Measurements from ENCODE around the gene PERP. TPM values are rescaled to one million over a fixed set of nuclear protein-coding genes. Genes with fewer than 3 reads are reported as not detected.

The PERP gene
- total RNA-seq, 2 donors from 2014 or later = 21.1 to 23.7 TPM

DNA sequence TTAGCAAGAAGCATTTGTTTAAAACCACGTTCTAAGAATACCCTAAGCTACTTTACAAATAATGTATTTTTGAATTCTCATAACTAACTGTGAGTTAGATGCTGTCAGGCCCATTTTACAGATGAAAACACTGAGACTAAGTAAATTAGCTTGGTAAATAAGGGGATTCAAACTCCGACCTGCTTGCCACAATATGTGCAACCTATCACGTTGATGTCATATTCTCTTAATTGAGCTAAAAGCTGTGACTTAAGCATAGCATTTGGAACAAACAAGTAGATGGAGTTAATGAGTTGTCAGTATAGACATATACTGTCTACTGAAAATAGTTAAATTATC, 9.4 kb upstream of the PERP start:
- DNase-seq (ENCODE audit: low spot score) (no peak), ATAC-seq (ENCODE audit: insufficient number of reproducible peaks, low FRiP score, low read depth) (no peak)
- no peak overlapping the region for H3K27ac ChIP-seq
- H3K9me3 ChIP-seq = no peaks in the 10 kb centered on the region
- no peak overlapping the region for H3K4me3 ChIP-seq
- no peaks in the 10 kb centered on the region for H3K27me3 ChIP-seq (replicated peaks; ENCODE audit: insufficient read depth)
- no peaks in the 10 kb centered on the region for H3K4me1 ChIP-seq (ENCODE audit: control insufficient read depth in 1 of 2, low read depth in 2 of 2)
- TF ChIP-seq, protein P1, sequence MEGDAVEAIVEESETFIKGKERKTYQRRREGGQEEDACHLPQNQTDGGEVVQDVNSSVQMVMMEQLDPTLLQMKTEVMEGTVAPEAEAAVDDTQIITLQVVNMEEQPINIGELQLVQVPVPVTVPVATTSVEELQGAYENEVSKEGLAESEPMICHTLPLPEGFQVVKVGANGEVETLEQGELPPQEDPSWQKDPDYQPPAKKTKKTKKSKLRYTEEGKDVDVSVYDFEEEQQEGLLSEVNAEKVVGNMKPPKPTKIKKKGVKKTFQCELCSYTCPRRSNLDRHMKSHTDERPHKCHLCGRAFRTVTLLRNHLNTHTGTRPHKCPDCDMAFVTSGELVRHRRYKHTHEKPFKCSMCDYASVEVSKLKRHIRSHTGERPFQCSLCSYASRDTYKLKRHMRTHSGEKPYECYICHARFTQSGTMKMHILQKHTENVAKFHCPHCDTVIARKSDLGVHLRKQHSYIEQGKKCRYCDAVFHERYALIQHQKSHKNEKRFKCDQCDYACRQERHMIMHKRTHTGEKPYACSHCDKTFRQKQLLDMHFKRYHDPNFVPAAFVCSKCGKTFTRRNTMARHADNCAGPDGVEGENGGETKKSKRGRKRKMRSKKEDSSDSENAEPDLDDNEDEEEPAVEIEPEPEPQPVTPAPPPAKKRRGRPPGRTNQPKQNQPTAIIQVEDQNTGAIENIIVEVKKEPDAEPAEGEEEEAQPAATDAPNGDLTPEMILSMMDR (IDR thresholded peaks at IDR 0.05) = no peak
- H3K36me3 ChIP-seq = no peaks in the 10 kb centered on the region

DNA sequence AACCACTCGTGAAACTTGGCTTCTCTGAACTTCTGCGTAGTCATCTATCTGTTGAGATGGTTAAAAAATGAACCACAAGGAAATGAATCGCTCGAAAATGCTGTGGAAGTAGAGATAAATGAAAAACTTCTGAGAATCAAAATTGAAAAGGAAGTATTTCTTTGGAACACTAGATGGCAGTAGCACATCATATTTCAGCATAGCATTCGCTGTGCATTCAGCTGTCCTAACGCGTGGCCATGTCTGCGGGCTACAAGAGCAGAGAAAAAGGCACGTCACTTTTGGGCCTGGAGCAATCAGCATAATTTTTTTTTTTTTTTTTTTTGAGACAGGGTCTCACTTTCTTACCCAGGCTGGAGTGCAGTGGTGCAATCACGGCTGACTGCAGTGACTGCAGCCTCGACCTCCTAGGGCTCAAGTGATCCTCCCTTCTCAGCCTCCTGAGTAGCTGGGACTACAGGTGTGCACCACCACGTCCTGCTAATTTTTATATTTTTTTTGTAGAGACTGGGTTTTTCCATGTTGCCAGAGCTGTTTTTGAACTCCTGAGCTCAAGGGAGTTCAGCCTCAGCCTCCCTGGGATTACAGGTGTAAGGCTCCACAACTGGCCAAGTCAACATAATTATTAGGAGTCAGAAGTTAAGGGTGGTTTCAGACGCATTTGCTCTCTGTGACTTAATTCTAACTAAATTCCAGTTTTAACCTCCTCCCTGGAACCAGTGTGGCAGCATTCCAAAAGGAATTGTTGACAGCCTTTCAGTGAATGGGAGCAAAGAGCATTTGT, 8.8 kb upstream of the PERP start:
- no peaks in the 10 kb centered on the region for H3K4me1 ChIP-seq (ENCODE audit: control insufficient read depth in 1 of 2, low read depth in 2 of 2)
- no peaks in the 10 kb centered on the region for H3K27me3 ChIP-seq (replicated peaks; ENCODE audit: insufficient read depth)
- no peaks in the 10 kb centered on the region for H3K36me3 ChIP-seq
- ATAC-seq (ENCODE audit: insufficient number of reproducible peaks, low FRiP score, low read depth) = peak; percentile 55
- H3K4me3 ChIP-seq = no peak overlapping the region
- no peak for DNase-seq (ENCODE audit: low spot score)
- H3K9me3 ChIP-seq = no peaks in the 10 kb centered on the region
- no peak overlapping the region for H3K27ac ChIP-seq
- TF ChIP-seq, protein P1 (IDR thresholded peaks at IDR 0.05) = peak; percentile 66

DNA sequence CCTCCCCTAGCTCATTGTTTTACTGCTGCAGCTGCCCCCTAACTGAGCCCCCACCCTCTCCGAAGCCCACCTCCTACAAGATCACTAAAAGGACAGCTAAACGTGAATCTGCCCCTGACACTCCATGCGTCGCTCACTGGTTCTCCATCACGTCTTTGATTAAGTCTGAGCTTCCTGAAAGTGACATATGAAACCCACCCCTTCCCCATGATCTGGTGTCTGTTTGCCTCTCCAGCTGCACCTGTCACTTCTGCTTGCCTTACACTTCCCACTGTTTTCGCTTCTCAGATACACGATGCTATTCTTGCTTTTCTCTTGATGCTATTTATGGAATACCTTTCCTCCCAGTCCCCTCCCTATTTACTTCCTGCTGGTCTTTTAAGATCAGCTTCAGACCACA, 8.0 kb upstream of the PERP start:
- no peaks in the 10 kb centered on the region for H3K27me3 ChIP-seq (replicated peaks; ENCODE audit: insufficient read depth)
- TF ChIP-seq, protein P1 (IDR thresholded peaks at IDR 0.05) = no peak
- H3K4me1 ChIP-seq (ENCODE audit: control insufficient read depth in 1 of 2, low read depth in 2 of 2) = no peaks in the 10 kb centered on the region
- H3K4me3 ChIP-seq = no peak overlapping the region
- DNase-seq (ENCODE audit: low spot score) (no peak), ATAC-seq (ENCODE audit: insufficient number of reproducible peaks, low FRiP score, low read depth) (no peak)
- H3K36me3 ChIP-seq = no peaks in the 10 kb centered on the region
- no peak overlapping the region for H3K27ac ChIP-seq
- no peaks in the 10 kb centered on the region for H3K9me3 ChIP-seq

DNA sequence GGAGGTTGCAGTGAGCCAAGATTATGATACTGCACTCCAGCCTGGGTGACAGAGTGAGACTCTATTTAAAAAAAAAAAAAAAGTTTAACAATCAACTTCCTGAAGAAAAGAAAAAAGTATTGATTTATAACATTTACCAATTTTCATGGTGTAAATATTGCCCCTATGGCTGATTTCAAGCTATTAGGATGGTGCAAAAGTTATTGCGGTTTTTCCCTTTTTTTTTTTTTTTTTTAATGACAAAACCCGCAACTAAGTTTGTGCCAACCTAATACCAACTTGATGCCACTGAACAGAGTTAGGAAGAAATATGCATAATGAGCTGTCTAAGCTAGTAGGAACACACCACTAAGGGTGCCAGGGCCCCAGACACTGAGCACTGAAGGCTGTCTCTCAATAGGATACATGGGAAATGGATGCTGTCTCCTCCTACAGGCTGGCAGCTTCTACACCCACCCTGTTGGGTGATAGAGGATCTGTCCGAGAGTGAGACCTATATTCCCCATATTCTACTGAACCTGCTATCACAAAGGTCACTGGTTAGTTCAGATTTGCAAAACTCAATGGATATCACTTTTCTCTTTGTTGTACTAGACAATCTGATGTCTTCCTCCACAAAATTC, 6.5 kb upstream of the PERP start:
- TF ChIP-seq, protein P1 (IDR thresholded peaks at IDR 0.05) = no peak
- H3K27ac ChIP-seq = no peak overlapping the region

DNA sequence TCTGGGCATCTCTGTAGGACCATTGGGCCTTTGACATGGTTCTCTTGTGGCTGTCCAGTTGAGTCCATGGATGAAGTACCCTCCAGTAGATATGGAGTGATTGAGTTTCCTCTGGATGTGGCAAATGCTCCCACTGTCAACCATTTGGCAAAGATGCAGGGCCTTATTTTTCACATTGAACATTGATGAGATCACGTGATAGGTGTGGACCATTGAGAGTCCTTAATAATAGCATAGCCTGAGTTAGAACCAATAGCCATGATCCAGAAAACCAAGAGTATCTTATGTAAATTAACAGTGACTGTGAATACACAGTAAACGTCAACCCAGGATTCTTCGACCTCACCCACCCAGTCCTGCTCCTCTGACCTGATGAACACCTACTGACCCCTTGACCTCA, 3.0 kb upstream of the PERP start:
- Histone ChIP-seq H3K4me1 (ENCODE audit: control insufficient read depth in 1 of 2, low read depth in 2 of 2) (peaks cover 13 to 33% of the 10 kb centered on the region in 2 donors), H3K27me3 (replicated peaks; ENCODE audit: insufficient read depth) (no peaks in the 10 kb centered on the region), H3K9me3 (no peaks in the 10 kb centered on the region), H3K27ac (no peak overlapping the region), H3K36me3 (no peaks in the 10 kb centered on the region), H3K4me3 (no peak overlapping the region)
- DNase-seq (ENCODE audit: low spot score) (no peak), ATAC-seq (ENCODE audit: insufficient number of reproducible peaks, low FRiP score, low read depth) (no peak)
- TF ChIP-seq, protein P1 (IDR thresholded peaks at IDR 0.05) = no peak

More for the DNA sequence above, 6.5 kb upstream of the PERP start:
- no peak overlapping the region for H3K4me3 ChIP-seq
- no peaks in the 10 kb centered on the region for H3K36me3 ChIP-seq
- no peaks in the 10 kb centered on the region for H3K9me3 ChIP-seq
- H3K4me1 ChIP-seq (ENCODE audit: control insufficient read depth in 1 of 2, low read depth in 2 of 2) = peaks cover 5% of the 10 kb centered on the region in 2 donors
- ATAC-seq (ENCODE audit: insufficient number of reproducible peaks, low FRiP score, low read depth) (no peak), DNase-seq (ENCODE audit: low spot score) (no peak)
- no peaks in the 10 kb centered on the region for H3K27me3 ChIP-seq (replicated peaks; ENCODE audit: insufficient read depth)

Data from thoracic aorta (tissue), 2 donors.